Measurements from ENCODE around the gene ANKRD40. TPM values are rescaled to one million over a fixed set of nuclear protein-coding genes. Genes with fewer than 3 reads are reported as not detected.
A peak's percentile ranks its signal among the peaks of the same experiment; 100 is the strongest.

The ANKRD40 gene
- total RNA-seq, 4 donors from 2014 or later = 18.7 to 30.8 (median 24.2) TPM

DNA sequence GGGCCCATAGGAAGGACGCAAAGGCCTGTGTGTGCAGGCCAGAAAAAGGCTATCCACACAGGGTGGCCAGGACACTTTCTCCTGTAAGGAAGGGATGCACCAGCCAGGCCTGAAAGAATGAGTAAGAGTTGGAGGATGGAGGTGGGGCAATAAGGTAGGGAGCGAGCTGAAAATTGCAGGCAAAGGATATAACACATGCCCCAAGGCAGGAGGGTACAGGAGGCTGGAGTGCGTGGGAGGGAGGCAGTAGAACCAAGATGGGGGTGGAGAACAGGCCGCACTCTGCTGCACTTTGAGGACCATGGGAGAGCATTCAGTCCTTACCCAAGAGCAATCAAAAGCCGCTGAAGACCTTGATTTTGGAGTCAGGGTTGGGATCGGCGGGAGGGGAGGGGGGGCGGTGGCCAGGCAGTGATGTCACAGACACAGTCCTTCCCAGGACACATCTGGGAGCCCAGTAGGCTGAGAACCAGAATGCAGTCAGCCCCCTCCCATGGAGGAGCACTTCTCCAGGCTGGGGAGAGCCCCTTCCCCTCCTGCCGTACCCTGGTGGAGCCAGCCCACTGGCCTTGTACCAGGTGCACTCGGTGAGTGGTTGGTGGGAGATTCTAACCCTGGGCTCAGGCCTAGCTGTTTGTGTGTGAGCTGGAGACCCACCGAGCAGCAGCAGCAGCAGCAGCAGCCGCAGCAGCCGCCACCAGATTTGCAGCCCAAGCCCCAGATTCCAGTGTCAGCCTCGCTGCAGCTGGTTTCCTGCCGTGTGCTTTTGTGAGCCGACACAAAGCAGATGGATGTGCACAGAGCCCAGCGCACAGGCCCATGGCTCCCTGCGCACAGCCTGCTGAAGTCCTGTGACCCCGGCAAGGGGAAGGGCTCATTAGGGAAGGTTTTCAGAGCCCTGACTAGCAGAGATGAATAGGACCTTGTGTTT is 17.5 kb downstream of the ANKRD40 start:
- no peak for DNase-seq
- H3K27ac ChIP-seq = peak overlapping the region; percentile 85 to 89 (median 88)
- intact Hi-C loops (cut with DNase I; ENCODE audit: low total_unique reads) (no loop called here), in situ Hi-C loops (cut with MboI; ENCODE audit: low pct_ligation_motif_present in 1 of 4, low pct_unique_long_range_greater_than_20kb in 1 of 4, low sequenced_read_pairs in 3 of 4) (loop anchor here (10.0 kb wide), 2 partner anchors 55 to 145 kb away; partner anchors contain the start of genes SPATA20 (in 4 of the 4) and ABCC3 (in 1 of the 4))
- H3K9me3 ChIP-seq = no peaks in the 10 kb centered on the region
- peaks cover 67 to 97% (median 80%) of the 10 kb centered on the region in 4 donors for H3K4me1 ChIP-seq
- TF ChIP-seq EP300 (IDR thresholded peaks at IDR 0.05; ENCODE audit: low read depth) (no peak), POLR2A (IDR thresholded peaks at IDR 0.05) (no peak)
- TF ChIP-seq, protein P1, sequence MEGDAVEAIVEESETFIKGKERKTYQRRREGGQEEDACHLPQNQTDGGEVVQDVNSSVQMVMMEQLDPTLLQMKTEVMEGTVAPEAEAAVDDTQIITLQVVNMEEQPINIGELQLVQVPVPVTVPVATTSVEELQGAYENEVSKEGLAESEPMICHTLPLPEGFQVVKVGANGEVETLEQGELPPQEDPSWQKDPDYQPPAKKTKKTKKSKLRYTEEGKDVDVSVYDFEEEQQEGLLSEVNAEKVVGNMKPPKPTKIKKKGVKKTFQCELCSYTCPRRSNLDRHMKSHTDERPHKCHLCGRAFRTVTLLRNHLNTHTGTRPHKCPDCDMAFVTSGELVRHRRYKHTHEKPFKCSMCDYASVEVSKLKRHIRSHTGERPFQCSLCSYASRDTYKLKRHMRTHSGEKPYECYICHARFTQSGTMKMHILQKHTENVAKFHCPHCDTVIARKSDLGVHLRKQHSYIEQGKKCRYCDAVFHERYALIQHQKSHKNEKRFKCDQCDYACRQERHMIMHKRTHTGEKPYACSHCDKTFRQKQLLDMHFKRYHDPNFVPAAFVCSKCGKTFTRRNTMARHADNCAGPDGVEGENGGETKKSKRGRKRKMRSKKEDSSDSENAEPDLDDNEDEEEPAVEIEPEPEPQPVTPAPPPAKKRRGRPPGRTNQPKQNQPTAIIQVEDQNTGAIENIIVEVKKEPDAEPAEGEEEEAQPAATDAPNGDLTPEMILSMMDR (IDR thresholded peaks at IDR 0.05) = no peak
- no peak overlapping the region for H3K4me3 ChIP-seq
- H3K36me3 ChIP-seq = no peaks in the 10 kb centered on the region
- WGBS, 2 donors (ENCODE audit: low coverage in 1 of 2) = 61 to 80% methylated on average over 3 to 19 of the region's 19 CpGs
- H3K27me3 ChIP-seq = no peaks in the 10 kb centered on the region

DNA sequence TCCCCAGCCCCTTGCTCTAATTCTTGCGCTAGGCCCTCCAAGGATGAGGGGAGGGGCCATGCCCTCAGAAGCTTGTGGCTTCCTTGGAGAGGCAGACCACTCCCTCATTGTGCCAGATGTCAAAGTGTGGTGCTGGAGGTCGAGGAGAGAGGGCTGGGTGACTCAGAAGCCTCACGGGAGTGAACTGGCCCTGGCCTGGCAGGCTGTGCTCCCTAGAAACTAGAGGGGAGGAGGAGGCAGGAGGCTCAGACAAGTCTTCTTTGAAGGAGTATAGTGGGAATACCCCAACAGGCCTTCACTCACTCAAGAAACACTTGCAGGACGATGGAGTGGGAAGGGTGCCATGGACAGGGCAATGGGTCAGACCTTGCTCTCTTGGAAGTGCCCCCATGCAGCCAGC is 18.5 kb downstream of the ANKRD40 start:
- Histone ChIP-seq H3K9me3 (no peaks in the 10 kb centered on the region), H3K27ac (peak overlapping the region; percentile 85 to 89 (median 88)), H3K4me1 (peaks cover 59 to 96% (median 80%) of the 10 kb centered on the region in 4 donors), H3K27me3 (no peaks in the 10 kb centered on the region), H3K4me3 (no peak overlapping the region), H3K36me3 (no peaks in the 10 kb centered on the region)
- in situ Hi-C loops (cut with MboI; ENCODE audit: low pct_ligation_motif_present in 1 of 4, low pct_unique_long_range_greater_than_20kb in 1 of 4, low sequenced_read_pairs in 3 of 4) (no loop called here), intact Hi-C loops (cut with DNase I; ENCODE audit: low total_unique reads) (no loop called here)
- TF ChIP-seq, protein P1 (IDR thresholded peaks at IDR 0.05) = no peak
- TF ChIP-seq EP300 (IDR thresholded peaks at IDR 0.05; ENCODE audit: low read depth) (no peak), POLR2A (IDR thresholded peaks at IDR 0.05) (no peak), POLR2AphosphoS5 (IDR thresholded peaks at IDR 0.05) (no peak)
- WGBS, 2 donors (ENCODE audit: low coverage in 1 of 2) = 60% methylated on average over 4 of the region's 4 CpGs; no CpG with 5 or more reads in 1 of the 2 donors
- DNase-seq = no peak

DNA sequence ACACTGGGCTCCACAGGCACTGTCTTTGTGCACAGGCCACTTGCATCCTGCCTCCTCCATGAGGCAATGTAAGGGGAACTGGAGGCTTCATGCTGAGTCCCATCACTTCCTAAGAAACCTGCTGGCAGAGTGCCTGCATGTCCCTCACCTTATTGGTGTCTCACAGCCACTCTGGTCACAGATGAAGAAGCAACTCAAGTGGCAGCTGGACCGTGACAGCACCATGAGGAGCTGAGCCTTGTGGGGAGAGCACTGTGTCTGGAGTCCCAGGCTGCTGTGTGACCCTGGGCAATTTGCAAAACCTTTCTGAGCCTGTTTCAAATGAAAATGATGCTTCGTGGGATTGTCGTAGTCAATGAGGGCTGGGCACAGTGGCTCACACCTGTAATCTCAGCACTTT is 19.5 kb downstream of the ANKRD40 start:
- no peaks in the 10 kb centered on the region for H3K36me3 ChIP-seq
- TF ChIP-seq EP300 (IDR thresholded peaks at IDR 0.05; ENCODE audit: low read depth) = no peak
- no peak for TF ChIP-seq POLR2A (IDR thresholded peaks at IDR 0.05)
- TF ChIP-seq POLR2AphosphoS5 (IDR thresholded peaks at IDR 0.05) = no peak
- TF ChIP-seq, protein P1 (IDR thresholded peaks at IDR 0.05) = no peak
- no peak for DNase-seq
- intact Hi-C loops (cut with DNase I; ENCODE audit: low total_unique reads) = no loop called here
- H3K4me3 ChIP-seq = no peak overlapping the region
- no peaks in the 10 kb centered on the region for H3K9me3 ChIP-seq
- WGBS, 2 donors (ENCODE audit: low coverage in 1 of 2) = 100% methylated on average over 3 of the region's 3 CpGs; no CpG with 5 or more reads in 1 of the 2 donors
- peaks cover 51 to 92% (median 76%) of the 10 kb centered on the region in 4 donors for H3K4me1 ChIP-seq
- peak overlapping the region; percentile 9 to 88 (median 86) for H3K27ac ChIP-seq
- in situ Hi-C loops (cut with MboI; ENCODE audit: low pct_ligation_motif_present in 1 of 4, low pct_unique_long_range_greater_than_20kb in 1 of 4, low sequenced_read_pairs in 3 of 4) = no loop called here
- no peaks in the 10 kb centered on the region for H3K27me3 ChIP-seq

DNA sequence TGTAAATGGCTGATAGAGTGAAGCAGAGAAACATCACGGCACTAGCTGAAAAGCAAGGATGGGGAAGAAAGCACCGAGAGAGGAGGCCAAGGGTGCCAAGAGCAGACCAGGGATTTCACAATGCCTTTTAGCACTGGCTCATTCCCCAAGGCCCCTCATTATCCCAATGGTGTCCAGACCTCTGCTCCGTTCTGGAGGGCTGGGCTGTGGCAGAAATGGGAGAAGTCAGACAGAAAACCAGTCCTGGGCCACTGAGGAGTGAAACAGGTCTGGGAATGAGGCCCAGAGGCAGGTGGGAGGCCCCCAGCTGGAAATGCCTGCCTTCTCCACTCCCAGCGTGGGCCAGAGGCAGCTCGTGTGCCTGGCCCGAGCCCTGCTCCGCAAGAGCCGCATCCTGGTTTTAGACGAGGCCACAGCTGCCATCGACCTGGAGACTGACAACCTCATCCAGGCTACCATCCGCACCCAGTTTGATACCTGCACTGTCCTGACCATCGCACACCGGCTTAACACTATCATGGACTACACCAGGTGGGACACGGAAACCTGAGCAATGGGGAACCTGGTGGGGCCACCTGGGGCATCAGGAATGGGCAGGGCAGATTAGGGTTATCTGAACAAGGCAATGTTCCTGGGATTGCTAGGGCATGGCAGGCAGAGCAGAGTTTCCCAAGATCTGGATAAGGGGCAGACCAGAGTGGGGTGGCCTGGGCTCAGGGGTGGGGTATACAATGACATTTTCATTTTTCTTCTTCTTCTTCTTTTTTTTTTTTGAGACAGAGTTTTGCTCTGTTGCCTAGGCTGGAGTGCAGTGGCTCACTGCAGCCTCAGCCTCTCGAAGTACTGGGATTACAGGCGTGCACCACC is 20.3 kb downstream of the ANKRD40 start:
- DNase-seq = no peak
- intact Hi-C loops (cut with DNase I; ENCODE audit: low total_unique reads) (no loop called here), in situ Hi-C loops (cut with MboI; ENCODE audit: low pct_ligation_motif_present in 1 of 4, low pct_unique_long_range_greater_than_20kb in 1 of 4, low sequenced_read_pairs in 3 of 4) (no loop called here)
- Histone ChIP-seq H3K27ac (peak overlapping the region; percentile 85 to 89 (median 88)), H3K9me3 (no peaks in the 10 kb centered on the region), H3K4me1 (peaks cover 43 to 84% (median 69%) of the 10 kb centered on the region in 4 donors), H3K27me3 (no peaks in the 10 kb centered on the region), H3K4me3 (no peak overlapping the region), H3K36me3 (no peaks in the 10 kb centered on the region)
- TF ChIP-seq, protein P1 (IDR thresholded peaks at IDR 0.05) = no peak
- TF ChIP-seq POLR2A (IDR thresholded peaks at IDR 0.05) = no peak
- TF ChIP-seq EP300 (IDR thresholded peaks at IDR 0.05; ENCODE audit: low read depth) = no peak
- TF ChIP-seq POLR2AphosphoS5 (IDR thresholded peaks at IDR 0.05) = no peak
- WGBS, 2 donors (ENCODE audit: low coverage in 1 of 2) = 79 to 81% methylated on average over 3 to 16 of the region's 16 CpGs

Data from transverse colon (tissue), 4 donors.